RWPE1 (cell line): ENCODE measurements around the gene BCAS2.

Experiments used
- CTCF ChIA-PET: fragments of 350-600 bp; sonication (Branson Sonifier 250); formaldehyde crosslinking; extraction: SDS; loops from one replicate; lab custom pipeline; 2021; lab: Yijun Ruan, JAX
- POLR2A ChIA-PET: fragments of 400-600 bp; formaldehyde crosslinking; extraction: SDS; loops from one replicate; lab custom pipeline; 2020; ENCODE audit warnings: antibody characterized with exemption; ENCODE audit not compliant: low non-redundant PET; lab: Yijun Ruan, JAX
- DNase-seq: peaks from one replicate; pipeline ENCODE4 v3.0.0; 2012; ENCODE audit warnings: low spot score
- H3K27ac ChIP-seq: fragments of 450-650 bp; 2 replicates; pipeline ENCODE4 v1.5.1; 2017
- CTCF ChIP-seq: fragments of 450-650 bp; conservative IDR thresholded peaks from 2 replicates; pipeline ENCODE4 v1.5.1; 2017; ENCODE audit warnings: low read depth, mild to moderate bottlenecking

Gene BCAS2

GRCh38 chr1:114552106-114552639, 29.2 kb downstream of the BCAS2 start:
- no peak for DNase-seq
- ChIA-PET CTCF (no interaction called here), POLR2A (no interaction called here)
- no peak overlapping the region for H3K27ac ChIP-seq
- TF ChIP-seq CTCF = no peak

- ChIA-PET POLR2A (no interaction called here), CTCF (no interaction called here)
- no peak for DNase-seq
- H3K27ac ChIP-seq = no peak overlapping the region
- TF ChIP-seq CTCF = no peak
These were observed 30.0 kb downstream of the BCAS2 start for GRCh38 chr1:114551400-114551799.

GRCh38 chr1:114550336-114550735, 31.1 kb downstream of the BCAS2 start:
- no peak for TF ChIP-seq CTCF
- no peak for DNase-seq
- ChIA-PET CTCF (interaction anchor here (0.6 kb wide), 1 partner anchor 58 kb away, joined by 3 read pairs; no protein-coding TSS in a partner anchor), POLR2A (no interaction called here)
- H3K27ac ChIP-seq = no peak overlapping the region

- H3K27ac ChIP-seq = no peak overlapping the region
- ChIA-PET CTCF (interaction anchor here (0.6 kb wide), 1 partner anchor 136 kb away, joined by 3 read pairs; no protein-coding TSS in a partner anchor), POLR2A (no interaction called here)
- no peak for TF ChIP-seq CTCF
- no peak for DNase-seq
These were observed 32.3 kb downstream of the BCAS2 start for GRCh38 chr1:114549137-114549536.

GRCh38 chr1:114547076-114547475, 34.3 kb downstream of the BCAS2 start:
- H3K27ac ChIP-seq = no peak overlapping the region
- TF ChIP-seq CTCF = no peak
- no peak for DNase-seq
- POLR2A ChIA-PET = no interaction called here
- CTCF ChIA-PET = no interaction called here

GRCh38 chr1:114545796-114546195, 35.6 kb downstream of the BCAS2 start:
- no peak for DNase-seq
- no peak overlapping the region for H3K27ac ChIP-seq
- ChIA-PET CTCF (interaction anchor here (0.6 kb wide), 1 partner anchor 1044 kb away, joined by 3 read pairs; no protein-coding TSS in a partner anchor), POLR2A (no interaction called here)
- TF ChIP-seq CTCF = no peak
